Spinal cord (tissue), 10 donors: Measurements from ENCODE around the gene ERCC2. TPM values are rescaled to one million over a fixed set of nuclear protein-coding genes. Genes with fewer than 3 reads are reported as not detected.
"Not testable (repeated sequence)": the region's sequence is repeated elsewhere in the genome, so short reads cannot be mapped to it uniquely, and the experiment has no call there.

ENCODE experiments used
- DNase-seq, 6 donors: peaks; one replicate each; pipeline versions ENCODE4 v3.0.0 to v3.0.0-alpha.2; 2013 to 2015; ENCODE audit warnings: low spot score in 6 of 6, low read depth in 4 of 6
- H3K27ac ChIP-seq: one replicate; pipeline ENCODE4 v1.5.1; 2013; ENCODE audit warnings: low read depth, low read length, control low read depth
- H3K27me3 ChIP-seq: one replicate; pipeline ENCODE4 v1.6.1; 2013; ENCODE audit warnings: low read length; ENCODE audit not compliant: control insufficient read depth, insufficient read depth
- H3K36me3 ChIP-seq: one replicate; pipeline ENCODE4 v1.6.1; 2013; ENCODE audit warnings: low read length; ENCODE audit not compliant: control insufficient read depth, insufficient read depth
- H3K4me1 ChIP-seq: one replicate; pipeline ENCODE4 v1.6.1; 2013; ENCODE audit warnings: low read length; ENCODE audit not compliant: control insufficient read depth, insufficient read depth
- H3K4me3 ChIP-seq: one replicate; pipeline ENCODE4 v1.5.1; 2013; ENCODE audit warnings: low read depth, low read length, control low read depth
- H3K9me3 ChIP-seq: one replicate; pipeline ENCODE4 v1.6.1; 2013; ENCODE audit warnings: low read length; ENCODE audit not compliant: control insufficient read depth, insufficient read depth
- WGBS: methylation state at CpG from one replicate; pipeline ENCODE4 v1.1.5; 2013; ENCODE audit warnings: missing lambda C conversion rate; ENCODE audit not compliant: insufficient coverage; 5-methylcytosine and 5-hydroxymethylcytosine counted together
- polyA plus RNA-seq, 2 donors: library from polyadenylated mRNA; unstranded; fragments of 120-200 nt; gene quantifications; one replicate each; pipeline ENCODE4 v1.2.1, GENCODE V29; 2013; ENCODE audit not compliant: insufficient read length in 2 of 2
- total RNA-seq, 2 donors: library from RNA; depleted of rRNA in 1 of 2; stranded (reverse); fragments of 120-200 nt in 1 of 2; fragments of >200 nt in 1 of 2; gene quantifications; one replicate each; pipeline versions ENCODE4 v1.2.3 to v1.2.4, GENCODE V29; 2013 to 2014
- donor health status: healthy.

Gene ERCC2
- total and polyA plus RNA-seq, 4 donors: 14.6 to 47.0 (median 28.1) TPM

- no peak overlapping the region for H3K27ac ChIP-seq
- WGBS: 2% methylated on average over 17 of the region's 30 CpGs
- no peaks in the 10 kb centered on the region for H3K36me3 ChIP-seq
- H3K4me3 ChIP-seq: no peak overlapping the region
- H3K4me1 ChIP-seq: peaks cover 29% of the 10 kb centered on the region
- no peaks in the 10 kb centered on the region for H3K9me3 ChIP-seq
- H3K27me3 ChIP-seq: peaks cover 19% of the 10 kb centered on the region
- no peak for DNase-seq
These were observed 46.7 kb downstream of the ERCC2 start for GRCh38 chr19:45323671-45324081.

GRCh38 chr19:45322744-45323281 is 47.6 kb downstream of the ERCC2 start, which contains the start of gene CKM:
Gene CKM (minus strand): TSS chr19:45322875. CDS start chr19:45319713, 3,162 bp downstream.
- H3K4me1 ChIP-seq: peaks cover 29% of the 10 kb centered on the region
- peaks cover 19% of the 10 kb centered on the region for H3K27me3 ChIP-seq
- no peaks in the 10 kb centered on the region for H3K36me3 ChIP-seq
- no peaks in the 10 kb centered on the region for H3K9me3 ChIP-seq
- 39% methylated on average over 10 of the region's 15 CpGs for WGBS
- H3K4me3 ChIP-seq: no peak within 1 kb of the TSS
- no peak within 1 kb of the TSS for H3K27ac ChIP-seq
- DNase-seq: no peak

- peaks cover 22% of the 10 kb centered on the region for H3K27me3 ChIP-seq
- no peak for DNase-seq
- H3K36me3 ChIP-seq: no peaks in the 10 kb centered on the region
- H3K4me3 ChIP-seq: no peak overlapping the region
- no peaks in the 10 kb centered on the region for H3K9me3 ChIP-seq
- peaks cover 29% of the 10 kb centered on the region for H3K4me1 ChIP-seq
- WGBS: 22% methylated on average over 9 of the region's 11 CpGs
- no peak overlapping the region for H3K27ac ChIP-seq
These were observed 48.1 kb downstream of the ERCC2 start for GRCh38 chr19:45322311-45322710.

GRCh38 chr19:45321848-45322247 is 48.5 kb downstream of the ERCC2 start:
- WGBS: 60% methylated on average over 2 of the region's 7 CpGs
- no peak overlapping the region for H3K4me3 ChIP-seq
- peaks cover 29% of the 10 kb centered on the region for H3K4me1 ChIP-seq
- no peaks in the 10 kb centered on the region for H3K36me3 ChIP-seq
- no peak overlapping the region for H3K27ac ChIP-seq
- no peaks in the 10 kb centered on the region for H3K9me3 ChIP-seq
- H3K27me3 ChIP-seq: peaks cover 22% of the 10 kb centered on the region
- DNase-seq: no peak

GRCh38 chr19:45320997-45321775 is 49.2 kb downstream of the ERCC2 start:
- Histone ChIP-seq H3K9me3 (no peaks in the 10 kb centered on the region), H3K27me3 (peaks cover 22% of the 10 kb centered on the region), H3K4me1 (peaks cover 23% of the 10 kb centered on the region), H3K36me3 (no peaks in the 10 kb centered on the region), H3K4me3 (no peak overlapping the region), H3K27ac (no peak overlapping the region)
- DNase-seq: no peak
- WGBS: 91% methylated on average over 6 of the region's 12 CpGs

GRCh38 chr19:45315304-45315703 is 55.1 kb downstream of the ERCC2 start:
- Histone ChIP-seq H3K27me3 (peaks cover 10% of the 10 kb centered on the region), H3K36me3 (no peaks in the 10 kb centered on the region), H3K4me3 (no peak overlapping the region), H3K27ac (no peak overlapping the region), H3K9me3 (no peaks in the 10 kb centered on the region), H3K4me1 (no peaks in the 10 kb centered on the region)
- DNase-seq: no peak
- WGBS: 61% methylated on average over 20 of the region's 21 CpGs

GRCh38 chr19:45314708-45315245 is 55.6 kb downstream of the ERCC2 start:
- 70% methylated on average over 6 of the region's 8 CpGs for WGBS
- peaks cover 10% of the 10 kb centered on the region for H3K27me3 ChIP-seq

GRCh38 chr19:45312285-45312684 is 58.1 kb downstream of the ERCC2 start:
- H3K27ac ChIP-seq, H3K4me3 ChIP-seq: not testable (repeated sequence)
- 85% methylated on average over 14 of the region's 14 CpGs for WGBS

More at GRCh38 chr19:45314708-45315245, 55.6 kb downstream of the ERCC2 start:
- no peaks in the 10 kb centered on the region for H3K9me3 ChIP-seq
- no peaks in the 10 kb centered on the region for H3K36me3 ChIP-seq
- no peak overlapping the region for H3K4me3 ChIP-seq
- DNase-seq: no peak
- no peak overlapping the region for H3K27ac ChIP-seq
- no peaks in the 10 kb centered on the region for H3K4me1 ChIP-seq

GRCh38 chr19:45311621-45312020 is 58.8 kb downstream of the ERCC2 start:
- 51% methylated on average over 16 of the region's 18 CpGs for WGBS
- no peak for DNase-seq
- Histone ChIP-seq H3K27ac (no peak overlapping the region), H3K36me3 (peaks cover 4% of the 10 kb centered on the region), H3K27me3 (peaks cover 7% of the 10 kb centered on the region), H3K4me1 (no peaks in the 10 kb centered on the region), H3K9me3 (no peaks in the 10 kb centered on the region), H3K4me3 (no peak overlapping the region)

More at GRCh38 chr19:45312285-45312684, 58.1 kb downstream of the ERCC2 start:
- DNase-seq, H3K27me3 ChIP-seq, H3K36me3 ChIP-seq, H3K9me3 ChIP-seq, H3K4me1 ChIP-seq: not testable (repeated sequence)
